Osteocyte (in vitro differentiated cells): Measurements from ENCODE around the gene ETS1. TPM values are rescaled to one million over a fixed set of nuclear protein-coding genes. Genes with fewer than 3 reads are reported as not detected.

Source experiments
- DNase-seq: peaks from one replicate; pipeline ENCODE4 v3.0.0; 2021; ENCODE audit warnings: mixed read lengths; ENCODE audit not compliant: unreplicated experiment; ENCODE audit errors: extremely low spot score
- H3K27ac Mint-ChIP-seq: one replicate; pipeline ENCODE4 v1.8.0; 2021; ENCODE audit warnings: mild to moderate bottlenecking, mixed read lengths; ENCODE audit not compliant: unreplicated experiment
- H3K27me3 Mint-ChIP-seq: one replicate; pipeline ENCODE4 v1.8.0; 2021; ENCODE audit warnings: mixed read lengths; ENCODE audit not compliant: unreplicated experiment
- H3K36me3 Mint-ChIP-seq: one replicate; pipeline ENCODE4 v1.8.0; 2021; ENCODE audit warnings: mixed read lengths; ENCODE audit not compliant: unreplicated experiment
- H3K4me1 Mint-ChIP-seq: one replicate; pipeline ENCODE4 v1.8.0; 2021; ENCODE audit warnings: mixed read lengths; ENCODE audit not compliant: unreplicated experiment
- H3K4me3 Mint-ChIP-seq: one replicate; pipeline ENCODE4 v1.8.0; 2021; ENCODE audit warnings: mild to moderate bottlenecking, moderate library complexity, mixed read lengths; ENCODE audit not compliant: unreplicated experiment
- H3K9me3 Mint-ChIP-seq: one replicate; pipeline ENCODE4 v1.8.0; 2021; ENCODE audit warnings: mixed read lengths; ENCODE audit not compliant: unreplicated experiment
- CTCF ChIP-seq: fragments of 200-600 bp; sonication (generic); IDR thresholded peaks from 2 replicates; pipeline ENCODE4 v1.5.0; 2021; ENCODE audit warnings: antibody characterized with exemption, mild to moderate bottlenecking, moderate library complexity
- total RNA-seq: library from RNA; stranded (reverse); gene quantifications from 2 replicates; pipeline ENCODE4 v1.2.1, GENCODE V29; 2021

ETS1 gene
- total RNA-seq, 1 donor from 2014 or later, result 77.9 TPM

GRCh38 chr11:128488471-128488870, 98.9 kb downstream of the ETS1 start:
- Mint-ChIP-seq H3K36me3 (peaks cover 61% of the 10 kb centered on the region), H3K27ac (no peak overlapping the region), H3K4me1 (peaks cover 32% of the 10 kb centered on the region), H3K9me3 (no peaks in the 10 kb centered on the region), H3K4me3 (no peak overlapping the region), H3K27me3 (no peaks in the 10 kb centered on the region)
- no peak for TF ChIP-seq CTCF
- DNase-seq, result no peak

GRCh38 chr11:128487978-128488377, 99.4 kb downstream of the ETS1 start:
- no peak overlapping the region for H3K4me3 Mint-ChIP-seq
- H3K9me3 Mint-ChIP-seq, result no peaks in the 10 kb centered on the region
- peaks cover 66% of the 10 kb centered on the region for H3K36me3 Mint-ChIP-seq
- H3K27ac Mint-ChIP-seq, result no peak overlapping the region
- H3K4me1 Mint-ChIP-seq, result peaks cover 29% of the 10 kb centered on the region
- no peaks in the 10 kb centered on the region for H3K27me3 Mint-ChIP-seq
- DNase-seq, result no peak
- TF ChIP-seq CTCF, result no peak

- no peaks in the 10 kb centered on the region for H3K27me3 Mint-ChIP-seq
- peaks cover 43% of the 10 kb centered on the region for H3K4me1 Mint-ChIP-seq
- H3K36me3 Mint-ChIP-seq, result peaks cover 72% of the 10 kb centered on the region
- H3K27ac Mint-ChIP-seq, result peak overlapping the region; percentile 5
- no peaks in the 10 kb centered on the region for H3K9me3 Mint-ChIP-seq
- TF ChIP-seq CTCF, result no peak
- H3K4me3 Mint-ChIP-seq, result no peak overlapping the region
- no peak for DNase-seq
Measured at GRCh38 chr11:128484172-128484571, 103.2 kb downstream of the ETS1 start.

DNA sequence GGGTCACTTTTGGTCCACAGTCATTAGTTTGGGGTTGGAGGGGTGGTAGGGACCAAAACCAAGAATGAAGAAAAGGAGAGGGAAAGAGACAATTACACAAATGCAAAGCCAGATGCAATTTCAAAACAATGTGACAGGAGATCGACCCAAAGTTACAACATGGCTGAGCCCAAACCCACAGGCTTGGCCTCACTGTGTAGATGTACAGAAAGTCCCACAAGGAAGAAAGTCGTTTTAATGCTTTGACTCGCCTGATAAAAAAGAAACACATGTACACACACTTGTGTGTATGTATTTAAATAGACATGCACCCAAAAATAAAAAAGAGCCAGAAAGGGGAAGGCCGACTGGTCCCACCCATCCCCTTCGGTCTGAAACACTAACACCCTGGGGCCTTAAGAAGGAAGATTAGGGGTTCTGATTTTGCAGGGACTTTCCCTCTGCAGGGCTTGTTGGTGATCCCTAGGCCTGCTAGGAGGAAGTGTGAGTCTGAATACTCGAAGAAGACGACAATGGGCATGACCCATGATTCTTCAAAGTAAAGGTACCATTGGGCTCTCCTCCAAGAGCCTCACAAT, 104.1 kb downstream of the ETS1 start:
- peaks cover 72% of the 10 kb centered on the region for H3K36me3 Mint-ChIP-seq
- peak overlapping the region; percentile 61 for H3K27ac Mint-ChIP-seq
- no peak overlapping the region for H3K4me3 Mint-ChIP-seq
- no peak for DNase-seq
- H3K27me3 Mint-ChIP-seq, result no peaks in the 10 kb centered on the region
- no peak for TF ChIP-seq CTCF
- no peaks in the 10 kb centered on the region for H3K9me3 Mint-ChIP-seq
- H3K4me1 Mint-ChIP-seq, result peaks cover 52% of the 10 kb centered on the region

- no peaks in the 10 kb centered on the region for H3K27me3 Mint-ChIP-seq
- peaks cover 71% of the 10 kb centered on the region for H3K36me3 Mint-ChIP-seq
- H3K9me3 Mint-ChIP-seq, result no peaks in the 10 kb centered on the region
- H3K4me1 Mint-ChIP-seq, result peaks cover 55% of the 10 kb centered on the region
- TF ChIP-seq CTCF, result no peak
- DNase-seq, result no peak
- peak overlapping the region; percentile 83 for H3K27ac Mint-ChIP-seq
- H3K4me3 Mint-ChIP-seq, result peak overlapping the region; percentile 17
Measured at GRCh38 chr11:128482512-128483191, 104.7 kb downstream of the ETS1 start.
